ENCODE results near the gene WDR18. TPM values are rescaled to one million over a fixed set of nuclear protein-coding genes. Genes with fewer than 3 reads are reported as not detected.

WDR18 gene
- total RNA-seq, 1 donor from 2014 or later = 60.0 TPM

DNA sequence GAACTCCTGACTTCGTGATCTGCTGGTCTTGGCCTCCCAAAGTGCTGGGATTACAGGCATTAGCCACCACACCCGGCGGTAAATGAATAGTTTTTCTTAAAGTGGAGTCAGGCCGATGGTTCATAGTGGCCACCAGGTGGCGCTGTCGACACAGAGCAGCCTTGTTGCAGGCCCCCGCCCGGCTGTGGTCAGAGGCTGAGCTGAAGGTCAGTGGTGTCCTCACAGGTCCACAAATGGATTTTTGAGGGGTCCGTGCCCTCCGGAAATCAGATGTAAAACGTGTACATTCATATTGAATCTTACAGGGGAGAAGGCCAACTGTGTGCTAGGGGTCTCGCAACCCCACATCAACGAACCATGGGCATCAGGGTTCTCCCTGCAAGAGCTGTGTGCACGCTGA is 13.4 kb upstream of the WDR18 start:
- H3K9me3 ChIP-seq (ENCODE audit: insufficient read depth, low read depth, low read length) = peaks cover 5% of the 10 kb centered on the region
- H3K9ac ChIP-seq (ENCODE audit: low read length) = no peak overlapping the region
- H2AFZ ChIP-seq (ENCODE audit: low read depth, low read length) = no peak overlapping the region
- DNase-seq (ENCODE audit: low read depth) (no peak), FAIRE-seq (no peak)
- no peaks in the 10 kb centered on the region for H3K4me1 ChIP-seq (ENCODE audit: insufficient read depth, low read length)
- no peaks in the 10 kb centered on the region for H4K20me1 ChIP-seq (ENCODE audit: insufficient read depth, low read length)
- no peak overlapping the region for H3K4me2 ChIP-seq (ENCODE audit: low read length)
- no peak overlapping the region for H3K27ac ChIP-seq (ENCODE audit: low read depth, low read length)
- Mint-ChIP-seq H3K27ac (ENCODE audit: unreplicated experiment) (no peak overlapping the region), H3K4me3 (ENCODE audit: unreplicated experiment) (peak overlapping the region; percentile 34), H3K9me3 (ENCODE audit: unreplicated experiment) (peaks cover 5% of the 10 kb centered on the region), H3K27me3 (ENCODE audit: low read depth, unreplicated experiment) (no peaks in the 10 kb centered on the region), H3K36me3 (ENCODE audit: low read depth, unreplicated experiment) (peaks cover 29% of the 10 kb centered on the region), H3K4me1 (ENCODE audit: low read depth, unreplicated experiment) (no peaks in the 10 kb centered on the region)
- H3K4me3 ChIP-seq (ENCODE audit: insufficient read depth, low read depth, low read length) = no peak overlapping the region
- TF ChIP-seq EZH2 (IDR thresholded peaks at IDR 0.05; ENCODE audit: insufficient read depth, low read length) = no peak
- peak; percentile 38 for TF ChIP-seq CTCF (IDR thresholded peaks at IDR 0.05; ENCODE audit: insufficient read depth, low read depth, low read length)
- no peaks in the 10 kb centered on the region for H3K27me3 ChIP-seq (ENCODE audit: insufficient read depth, low read length)
- peaks cover 21% of the 10 kb centered on the region for H3K36me3 ChIP-seq (ENCODE audit: insufficient read depth, low read length)
- no peaks in the 10 kb centered on the region for H3K79me2 ChIP-seq (ENCODE audit: insufficient read depth, low read length)

GRCh38 chr19:971795-972194 is 12.3 kb upstream of the WDR18 start:
- H3K4me2 ChIP-seq (ENCODE audit: low read length) = no peak overlapping the region
- no peak overlapping the region for H3K4me3 ChIP-seq (ENCODE audit: insufficient read depth, low read depth, low read length)
- no peak overlapping the region for H2AFZ ChIP-seq (ENCODE audit: low read depth, low read length)
- no peak overlapping the region for H3K9ac ChIP-seq (ENCODE audit: low read length)
- H3K79me2 ChIP-seq (ENCODE audit: insufficient read depth, low read length) = no peaks in the 10 kb centered on the region
- DNase-seq (ENCODE audit: low read depth) = no peak
- no peak for FAIRE-seq
- no peak for TF ChIP-seq EZH2 (IDR thresholded peaks at IDR 0.05; ENCODE audit: insufficient read depth, low read length)
- no peak for TF ChIP-seq CTCF (IDR thresholded peaks at IDR 0.05; ENCODE audit: insufficient read depth, low read depth, low read length)
- Mint-ChIP-seq H3K27ac (ENCODE audit: unreplicated experiment) (no peak overlapping the region), H3K36me3 (ENCODE audit: low read depth, unreplicated experiment) (peaks cover 26% of the 10 kb centered on the region), H3K4me1 (ENCODE audit: low read depth, unreplicated experiment) (no peaks in the 10 kb centered on the region), H3K9me3 (ENCODE audit: unreplicated experiment) (peaks cover 5% of the 10 kb centered on the region), H3K4me3 (ENCODE audit: unreplicated experiment) (no peak overlapping the region), H3K27me3 (ENCODE audit: low read depth, unreplicated experiment) (no peaks in the 10 kb centered on the region)
- no peaks in the 10 kb centered on the region for H3K27me3 ChIP-seq (ENCODE audit: insufficient read depth, low read length)
- no peaks in the 10 kb centered on the region for H3K4me1 ChIP-seq (ENCODE audit: insufficient read depth, low read length)
- peaks cover 17% of the 10 kb centered on the region for H3K36me3 ChIP-seq (ENCODE audit: insufficient read depth, low read length)
- H4K20me1 ChIP-seq (ENCODE audit: insufficient read depth, low read length) = no peaks in the 10 kb centered on the region
- H3K9me3 ChIP-seq (ENCODE audit: insufficient read depth, low read depth, low read length) = peaks cover 5% of the 10 kb centered on the region
- no peak overlapping the region for H3K27ac ChIP-seq (ENCODE audit: low read depth, low read length)

GRCh38 chr19:972281-972680 is 11.9 kb upstream of the WDR18 start:
- H3K4me1 ChIP-seq (ENCODE audit: insufficient read depth, low read length) = no peaks in the 10 kb centered on the region
- H3K36me3 Mint-ChIP-seq (ENCODE audit: low read depth, unreplicated experiment) = peaks cover 22% of the 10 kb centered on the region
- peaks cover 16% of the 10 kb centered on the region for H3K36me3 ChIP-seq (ENCODE audit: insufficient read depth, low read length)
- H3K9ac ChIP-seq (ENCODE audit: low read length) = no peak overlapping the region
- H3K27ac ChIP-seq (ENCODE audit: low read depth, low read length) = no peak overlapping the region
- H3K4me1 Mint-ChIP-seq (ENCODE audit: low read depth, unreplicated experiment) = no peaks in the 10 kb centered on the region
- FAIRE-seq (no peak), DNase-seq (ENCODE audit: low read depth) (no peak)
- H3K4me2 ChIP-seq (ENCODE audit: low read length) = no peak overlapping the region
- peak overlapping the region; percentile 29 for H3K4me3 Mint-ChIP-seq (ENCODE audit: unreplicated experiment)
- H3K4me3 ChIP-seq (ENCODE audit: insufficient read depth, low read depth, low read length) = no peak overlapping the region
- TF ChIP-seq EZH2 (IDR thresholded peaks at IDR 0.05; ENCODE audit: insufficient read depth, low read length) (no peak), CTCF (IDR thresholded peaks at IDR 0.05; ENCODE audit: insufficient read depth, low read depth, low read length) (no peak)
- no peaks in the 10 kb centered on the region for H3K27me3 ChIP-seq (ENCODE audit: insufficient read depth, low read length)
- peaks cover 5% of the 10 kb centered on the region for H3K9me3 Mint-ChIP-seq (ENCODE audit: unreplicated experiment)
- peaks cover 5% of the 10 kb centered on the region for H3K9me3 ChIP-seq (ENCODE audit: insufficient read depth, low read depth, low read length)
- no peaks in the 10 kb centered on the region for H3K27me3 Mint-ChIP-seq (ENCODE audit: low read depth, unreplicated experiment)
- H2AFZ ChIP-seq (ENCODE audit: low read depth, low read length) = no peak overlapping the region
- no peaks in the 10 kb centered on the region for H3K79me2 ChIP-seq (ENCODE audit: insufficient read depth, low read length)
- no peak overlapping the region for H3K27ac Mint-ChIP-seq (ENCODE audit: unreplicated experiment)
- H4K20me1 ChIP-seq (ENCODE audit: insufficient read depth, low read length) = no peaks in the 10 kb centered on the region
